ENCODE results near the gene HSD17B10. TPM values are rescaled to one million over a fixed set of nuclear protein-coding genes. Genes with fewer than 3 reads are reported as not detected.

The HSD17B10 gene
- total RNA-seq, 1 donor, result 48.5 TPM

GRCh38 chrX:53383376-53384076 lies 50.6 kb downstream of the HSD17B10 start:
- H3K4me2 ChIP-seq (ENCODE audit: insufficient read depth, low read length), result no peak overlapping the region
- no peaks in the 10 kb centered on the region for H3K9me3 ChIP-seq (ENCODE audit: low read depth, low read length)
- H4K20me1 ChIP-seq (ENCODE audit: insufficient read depth, low read length), result no peaks in the 10 kb centered on the region
- no peak for DNase-seq (ENCODE audit: insufficient read length, low spot score, missing footprints)
- H3K4me1 ChIP-seq (ENCODE audit: insufficient read depth, low read length), result no peaks in the 10 kb centered on the region
- H3K27ac ChIP-seq (ENCODE audit: low read depth, low read length), result no peak overlapping the region
- H3K79me2 ChIP-seq (ENCODE audit: insufficient read depth, low read length), result no peaks in the 10 kb centered on the region
- H3K36me3 ChIP-seq (ENCODE audit: insufficient read depth, low read length), result peaks cover 38% of the 10 kb centered on the region
- H3K4me3 ChIP-seq (ENCODE audit: insufficient read depth, low read length), result no peak overlapping the region
- TF ChIP-seq CTCF (IDR thresholded peaks at IDR 0.05; ENCODE audit: extremely low read depth, low read depth, low read length), result no peak
- H2AFZ ChIP-seq (ENCODE audit: low read length), result no peak overlapping the region
- no peaks in the 10 kb centered on the region for H3K27me3 ChIP-seq (ENCODE audit: insufficient read depth, low read length)

Small RNA genes within 50 kb of the gene (small RNA-seq; reads per million reads assigned to genes)
- not detected for gene MIR6857
- gene VTRNA3-1P, result not detected

Other genes starting within 250 kb of the HSD17B10 start
- gene KDM5C, start 209.2 kb downstream of the HSD17B10 start, total RNA-seq, result 104 and 122 TPM in 2 replicates
- gene IQSEC2, start 152.8 kb downstream of the HSD17B10 start, total RNA-seq, result 10.1 and 14.7 TPM in 2 replicates
- gene SMC1A, start 11.7 kb downstream of the HSD17B10 start, total RNA-seq, result 14.4 and 14.8 TPM in 2 replicates
- 0.29 and 0.72 TPM in 2 replicates for gene RIBC1, start 11.5 kb downstream of the HSD17B10 start, total RNA-seq